GM12872 (cell line): Measurements from ENCODE around the gene GTF3C2.

Source experiments
- CTCF ChIP-seq: IDR thresholded peaks from 3 replicates; pipeline ENCODE4 v1.5.1; 2011; ENCODE audit warnings: low read depth, mild to moderate bottlenecking, low read length, moderate library complexity; ENCODE audit not compliant: insufficient read depth

GTF3C2 gene

GRCh38 chr2:27356382-27357181, at the start of gene GTF3C2:
Gene GTF3C2, minus strand, starts transcription at chr2:27356764. Its CDS starts 13,210 bp downstream, at chr2:27343554.
- TF ChIP-seq CTCF, result no peak

DNA sequence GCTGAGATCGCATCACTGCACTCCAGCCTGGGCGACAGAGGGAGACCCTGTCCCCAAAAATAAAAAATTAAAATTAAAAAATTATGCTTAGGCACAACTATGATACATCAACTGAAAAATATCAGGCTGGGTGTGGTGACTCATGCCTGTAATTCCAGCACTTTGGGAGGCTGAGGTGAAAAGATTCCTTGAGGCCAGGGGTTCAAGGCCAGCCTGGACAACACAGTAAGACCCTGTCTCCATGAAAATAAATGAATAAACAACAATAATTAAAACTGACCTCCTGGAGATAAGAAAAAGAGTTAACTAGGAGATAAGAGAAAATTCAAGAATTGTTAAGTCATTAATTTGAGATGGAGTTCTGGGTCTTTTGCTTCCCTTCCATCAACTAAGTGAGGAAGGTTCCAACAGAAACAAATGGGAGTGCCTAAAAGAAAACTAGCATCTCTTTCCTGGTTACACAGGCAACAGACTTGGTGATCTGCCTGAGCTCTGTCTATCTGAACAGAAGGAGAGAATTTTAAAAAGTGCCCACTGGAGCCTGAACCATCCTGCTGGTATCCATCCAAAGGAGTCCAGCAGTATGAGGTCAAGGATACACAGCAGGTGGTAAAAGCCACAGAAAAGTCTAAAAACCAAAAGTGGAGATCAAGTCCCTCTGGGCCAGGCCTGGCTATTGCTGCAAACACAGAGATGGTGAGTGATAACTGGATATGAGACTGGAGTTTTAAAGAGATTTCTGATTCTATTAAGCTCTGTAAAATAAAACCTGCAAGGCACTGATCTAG, 44.0 kb upstream of the GTF3C2 start:
- no peak for TF ChIP-seq CTCF

GRCh38 chr2:27398962-27399361, 42.4 kb upstream of the GTF3C2 start:
- no peak for TF ChIP-seq CTCF

DNA sequence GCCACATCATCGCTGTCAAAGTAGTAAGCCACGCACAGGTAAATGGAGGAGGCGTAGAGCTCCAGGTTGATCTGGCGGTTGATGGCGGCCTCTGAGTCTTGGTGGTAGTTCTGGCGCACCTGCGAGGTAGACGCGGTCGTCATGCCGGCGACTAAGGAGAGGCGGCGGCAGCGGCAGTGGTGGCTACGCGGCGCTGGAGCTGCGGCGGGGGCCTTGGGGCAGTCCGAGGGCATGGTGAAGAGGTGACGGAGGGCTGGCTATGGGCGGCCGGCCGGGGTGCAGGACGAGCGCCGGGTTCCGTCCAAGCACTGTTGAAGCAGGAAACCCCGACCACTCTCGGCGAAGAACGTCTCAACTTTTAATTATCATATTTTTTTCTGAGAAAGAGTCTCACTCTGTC, 36.7 kb upstream of the GTF3C2 start:
- no peak for TF ChIP-seq CTCF

- TF ChIP-seq CTCF, result no peak
These were observed 34.5 kb upstream of the GTF3C2 start for GRCh38 chr2:27390822-27391679.

- no peak for TF ChIP-seq CTCF
These were observed 25.1 kb upstream of the GTF3C2 start for GRCh38 chr2:27381577-27382181.
